WI38 (cell line): ENCODE results near the gene CADM1.

Experiments used
- H3K4me3 ChIP-seq: 2 replicates; pipeline ENCODE4 v1.5.1; 2011; ENCODE audit warnings: low read depth, mild to moderate bottlenecking, control low read depth, low read length
- TF ChIP-seq, protein P1 (sequence below): IDR thresholded peaks from 2 replicates; pipeline ENCODE4 v1.5.1; 2012; ENCODE audit warnings: low read depth, mild to moderate bottlenecking, control low read depth, low read length

Gene CADM1

DNA sequence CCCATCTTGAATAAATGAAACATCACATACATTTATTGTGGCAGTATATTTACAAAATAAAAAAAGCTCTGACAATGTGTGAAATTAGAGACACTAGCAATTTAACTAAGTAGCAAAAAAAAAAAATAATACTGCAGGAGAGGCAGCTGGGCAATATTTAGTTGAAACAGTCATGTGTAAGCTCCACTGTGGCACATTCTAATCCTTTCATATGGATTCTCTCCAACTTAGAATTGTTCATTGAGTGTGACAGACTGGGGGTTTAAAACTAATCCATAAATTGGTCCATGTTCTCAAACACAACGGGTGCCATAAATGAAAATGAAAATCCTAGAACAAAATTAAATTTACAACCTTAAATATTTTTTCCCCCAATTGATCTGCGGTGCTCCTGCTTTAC lies 302.1 kb downstream of the CADM1 start:
- TF ChIP-seq, protein P1, sequence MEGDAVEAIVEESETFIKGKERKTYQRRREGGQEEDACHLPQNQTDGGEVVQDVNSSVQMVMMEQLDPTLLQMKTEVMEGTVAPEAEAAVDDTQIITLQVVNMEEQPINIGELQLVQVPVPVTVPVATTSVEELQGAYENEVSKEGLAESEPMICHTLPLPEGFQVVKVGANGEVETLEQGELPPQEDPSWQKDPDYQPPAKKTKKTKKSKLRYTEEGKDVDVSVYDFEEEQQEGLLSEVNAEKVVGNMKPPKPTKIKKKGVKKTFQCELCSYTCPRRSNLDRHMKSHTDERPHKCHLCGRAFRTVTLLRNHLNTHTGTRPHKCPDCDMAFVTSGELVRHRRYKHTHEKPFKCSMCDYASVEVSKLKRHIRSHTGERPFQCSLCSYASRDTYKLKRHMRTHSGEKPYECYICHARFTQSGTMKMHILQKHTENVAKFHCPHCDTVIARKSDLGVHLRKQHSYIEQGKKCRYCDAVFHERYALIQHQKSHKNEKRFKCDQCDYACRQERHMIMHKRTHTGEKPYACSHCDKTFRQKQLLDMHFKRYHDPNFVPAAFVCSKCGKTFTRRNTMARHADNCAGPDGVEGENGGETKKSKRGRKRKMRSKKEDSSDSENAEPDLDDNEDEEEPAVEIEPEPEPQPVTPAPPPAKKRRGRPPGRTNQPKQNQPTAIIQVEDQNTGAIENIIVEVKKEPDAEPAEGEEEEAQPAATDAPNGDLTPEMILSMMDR: no peak
- no peak overlapping the region for H3K4me3 ChIP-seq

DNA sequence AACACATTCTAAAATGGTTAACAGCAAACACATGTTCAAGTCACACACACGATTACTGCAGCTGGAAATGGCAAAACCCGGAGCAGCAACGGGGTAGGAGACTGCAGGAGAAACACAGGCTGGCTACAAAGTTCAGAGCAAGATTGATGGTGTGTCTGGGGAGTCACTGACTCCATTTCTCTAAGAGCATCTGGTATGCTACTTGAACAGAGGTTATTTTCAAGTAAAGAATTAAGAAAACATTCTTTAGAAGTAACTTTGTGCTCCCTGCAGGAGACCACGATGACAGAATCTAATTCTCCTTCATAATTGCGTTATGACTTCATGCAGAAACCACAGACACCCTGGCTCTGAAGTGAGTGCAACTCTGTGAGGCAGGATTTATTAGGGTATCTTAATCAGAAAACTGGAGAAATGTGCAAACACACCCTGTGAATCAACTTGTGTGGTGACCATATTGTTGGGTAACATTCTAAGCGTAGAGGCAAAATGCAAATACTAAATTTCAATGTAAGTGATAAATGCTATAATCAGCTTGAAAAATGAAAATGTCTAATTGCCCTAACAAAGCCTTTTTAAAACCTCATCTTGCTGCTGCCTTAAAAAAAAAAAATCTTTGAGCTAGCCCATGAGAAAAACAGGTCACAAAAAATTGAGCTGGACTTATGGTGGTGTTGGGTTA lies 303.0 kb downstream of the CADM1 start:
- TF ChIP-seq, protein P1: no peak
- H3K4me3 ChIP-seq: no peak overlapping the region

DNA sequence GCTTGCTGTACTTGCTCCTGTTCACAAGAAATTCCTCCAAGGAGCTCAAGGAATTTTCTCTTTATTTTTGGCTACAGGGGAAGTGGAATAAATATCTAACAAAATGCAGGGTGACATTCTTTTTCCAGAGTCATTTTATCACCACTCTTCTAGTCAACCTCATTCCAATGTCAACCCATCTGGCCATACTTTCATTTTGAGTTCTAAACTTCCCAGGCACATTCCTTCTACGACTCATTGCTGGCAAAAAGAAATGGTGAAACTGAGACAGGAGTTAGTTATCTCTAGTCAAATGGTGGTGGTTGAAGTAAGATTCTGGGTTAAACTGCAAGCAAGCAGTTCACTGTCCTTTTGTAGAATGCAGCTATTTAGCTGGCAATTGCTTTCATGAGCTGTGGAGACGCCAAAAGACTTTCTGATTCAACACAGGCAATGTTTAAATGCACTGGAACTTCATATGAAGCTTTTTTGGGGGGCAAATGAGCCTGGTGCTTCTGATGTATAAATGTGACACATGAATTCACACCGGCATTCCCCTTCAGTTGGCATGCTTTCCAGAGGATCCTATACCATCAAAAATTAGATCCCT lies 304.6 kb downstream of the CADM1 start:
- no peak overlapping the region for H3K4me3 ChIP-seq
- TF ChIP-seq, protein P1: no peak

DNA sequence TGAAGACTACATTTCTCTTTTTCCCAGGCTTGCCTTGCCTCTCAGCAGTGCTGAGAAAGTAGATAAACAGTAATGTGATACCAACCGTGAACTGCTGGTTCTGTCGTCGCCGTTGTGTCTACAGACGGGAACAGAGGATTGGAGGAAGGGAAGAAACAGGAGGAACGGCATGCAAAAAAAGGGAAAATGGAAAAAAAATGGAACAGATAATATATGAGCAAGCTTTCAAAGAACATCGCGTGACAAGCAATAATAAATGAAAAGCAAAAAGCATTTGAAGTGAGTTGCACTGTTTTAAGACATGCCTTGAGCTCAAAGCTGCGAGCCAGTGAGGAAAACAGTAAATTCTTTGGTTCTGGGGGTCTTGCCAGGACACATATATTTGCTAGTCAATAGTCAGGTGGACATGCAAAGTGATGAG lies 305.9 kb downstream of the CADM1 start:
- H3K4me3 ChIP-seq: no peak overlapping the region
- TF ChIP-seq, protein P1: no peak

DNA sequence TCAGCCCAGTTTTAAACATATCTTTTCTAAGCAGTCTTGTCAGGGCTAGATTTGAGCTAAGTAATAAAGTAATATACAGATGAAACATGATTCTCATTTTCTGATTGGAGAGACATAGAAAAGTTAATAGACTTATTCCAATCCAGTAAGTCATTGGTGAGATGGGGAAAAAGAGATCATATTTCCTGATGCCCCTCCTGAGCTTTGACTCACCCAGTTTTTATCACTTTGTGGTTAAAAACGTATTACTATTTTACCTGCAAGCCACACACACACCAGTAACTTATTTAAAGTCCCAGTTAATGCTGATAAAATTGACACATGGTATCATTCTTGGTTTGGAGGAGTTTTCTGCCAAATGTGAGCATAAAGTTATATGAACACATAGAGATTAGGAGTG lies 306.8 kb downstream of the CADM1 start:
- TF ChIP-seq, protein P1: no peak
- H3K4me3 ChIP-seq: no peak overlapping the region

DNA sequence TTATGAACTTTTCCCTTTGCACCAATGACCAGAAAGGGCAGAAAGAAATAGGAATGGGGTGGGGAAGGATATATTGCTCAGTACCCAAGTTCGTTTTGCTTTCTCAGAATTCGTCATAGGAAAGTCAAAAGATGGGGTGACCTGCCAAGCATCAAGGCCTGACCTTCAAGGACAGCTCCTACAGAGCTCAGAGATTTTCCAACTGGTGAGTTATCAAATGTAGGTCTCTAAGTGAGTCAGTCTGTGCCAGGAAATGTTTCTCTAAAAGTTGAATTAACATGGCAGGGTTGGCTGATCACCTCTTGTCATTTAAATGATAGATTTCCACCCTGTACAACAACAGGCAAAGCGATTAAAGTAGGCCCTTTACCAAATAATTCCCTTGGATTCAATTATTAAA lies 307.2 kb downstream of the CADM1 start:
- TF ChIP-seq, protein P1: no peak

DNA sequence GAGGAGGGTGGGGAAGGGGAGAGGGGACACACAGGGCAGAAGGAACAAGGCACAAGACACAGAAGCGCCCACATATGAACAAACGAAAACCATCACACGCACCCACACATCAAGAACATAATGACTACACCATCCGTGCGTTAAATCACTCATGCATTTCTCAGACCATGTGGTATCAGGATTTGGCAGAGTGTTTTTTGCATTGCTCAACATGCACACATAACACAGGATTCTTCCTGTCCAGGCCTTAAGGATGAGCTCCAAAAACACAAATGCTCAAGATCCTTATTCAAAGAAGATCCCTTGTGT lies 309.5 kb downstream of the CADM1 start:
- TF ChIP-seq, protein P1: no peak
- no peak overlapping the region for H3K4me3 ChIP-seq

More for the DNA sequence above, 307.2 kb downstream of the CADM1 start:
- H3K4me3 ChIP-seq: no peak overlapping the region
